ENCODE measurements around the gene ACSS2. TPM values are rescaled to one million over a fixed set of nuclear protein-coding genes. Genes with fewer than 3 reads are reported as not detected.
"Not testable (repeated sequence)": the region's sequence is repeated elsewhere in the genome, so short reads cannot be mapped to it uniquely, and the experiment has no call there.

ACSS2 gene
- total RNA-seq, 1 donor from 2014 or later = 156 TPM

- intact Hi-C loops (cut with DNase I) = no loop called here
- Histone ChIP-seq H3K27ac (peak overlapping the region; percentile 53 to 55), H3K4me1 (peaks cover 8 to 34% of the 10 kb centered on the region in 2 donors)
These were observed 15.0 kb downstream of the ACSS2 start for GRCh38 chr20:34891166-34892062.

GRCh38 chr20:34892671-34893070, 16.3 kb downstream of the ACSS2 start:
- H3K27ac ChIP-seq = peak overlapping the region; percentile 4 to 55
- H3K36me3 ChIP-seq = no peaks in the 10 kb centered on the region
- H3K4me1 ChIP-seq = peaks cover 5 to 27% of the 10 kb centered on the region in 2 donors
- intact Hi-C loops (cut with DNase I) = no loop called here
- no peak for DNase-seq (ENCODE audit: low spot score in 2 of 2)
- H3K27me3 ChIP-seq = no peaks in the 10 kb centered on the region
- H3K9me3 ChIP-seq = peaks cover 4% of the 10 kb centered on the region in 2 donors
- no peak overlapping the region for H3K4me3 ChIP-seq
- TF ChIP-seq CTCF (IDR thresholded peaks at IDR 0.05) = no peak

More at GRCh38 chr20:34891166-34892062, 15.0 kb downstream of the ACSS2 start:
- no peak for DNase-seq (ENCODE audit: low spot score in 2 of 2)
- H3K36me3 ChIP-seq = no peaks in the 10 kb centered on the region
- no peak for TF ChIP-seq CTCF (IDR thresholded peaks at IDR 0.05)
- no peaks in the 10 kb centered on the region for H3K27me3 ChIP-seq
- no peak overlapping the region for H3K4me3 ChIP-seq
- H3K9me3 ChIP-seq = peaks cover 4% of the 10 kb centered on the region in 2 donors

- no peak for DNase-seq (ENCODE audit: low spot score in 2 of 2)
- intact Hi-C loops (cut with DNase I) = no loop called here
- Histone ChIP-seq H3K4me1 (peaks cover 5 to 27% of the 10 kb centered on the region in 2 donors), H3K9me3 (peaks cover 0 to 2% of the 10 kb centered on the region in 2 donors), H3K27ac (no peak overlapping the region), H3K36me3 (no peaks in the 10 kb centered on the region), H3K27me3 (no peaks in the 10 kb centered on the region), H3K4me3 (no peak overlapping the region)
- no peak for TF ChIP-seq CTCF (IDR thresholded peaks at IDR 0.05)
These were observed 18.3 kb downstream of the ACSS2 start for GRCh38 chr20:34894723-34895122.

- no peak for TF ChIP-seq CTCF (IDR thresholded peaks at IDR 0.05)
- intact Hi-C loops (cut with DNase I) = no loop called here
- Histone ChIP-seq H3K36me3 (no peaks in the 10 kb centered on the region), H3K4me1 (peaks cover 5 to 29% of the 10 kb centered on the region in 2 donors), H3K27me3 (no peaks in the 10 kb centered on the region), H3K9me3 (no peaks in the 10 kb centered on the region), H3K4me3 (no peak overlapping the region), H3K27ac (peak overlapping the region in 1 of 2 donors; percentile 41)
- DNase-seq (ENCODE audit: low spot score in 2 of 2) = no peak
These were observed 19.1 kb downstream of the ACSS2 start for GRCh38 chr20:34895465-34895864.

- peak overlapping the region in 1 of 2 donors; percentile 19 for H3K4me3 ChIP-seq
- intact Hi-C loops (cut with DNase I) = no loop called here
- H3K27ac ChIP-seq = peak overlapping the region; percentile 27 to 41
These were observed 19.7 kb downstream of the ACSS2 start for GRCh38 chr20:34896086-34896621.

GRCh38 chr20:34898129-34898528, 21.7 kb downstream of the ACSS2 start:
- DNase-seq (ENCODE audit: low spot score in 2 of 2); H3K4me3 ChIP-seq; intact Hi-C loops (cut with DNase I); H3K27ac ChIP-seq; H3K9me3 ChIP-seq; H3K27me3 ChIP-seq; H3K36me3 ChIP-seq: not testable (repeated sequence)
- H3K4me1 ChIP-seq = peaks cover 5 to 20% of the 10 kb centered on the region in 2 donors

More at GRCh38 chr20:34896086-34896621, 19.7 kb downstream of the ACSS2 start:
- no peak for DNase-seq (ENCODE audit: low spot score in 2 of 2)
- H3K36me3 ChIP-seq = no peaks in the 10 kb centered on the region
- H3K4me1 ChIP-seq = peaks cover 5 to 29% of the 10 kb centered on the region in 2 donors
- H3K27me3 ChIP-seq = no peaks in the 10 kb centered on the region
- no peak for TF ChIP-seq CTCF (IDR thresholded peaks at IDR 0.05)
- no peaks in the 10 kb centered on the region for H3K9me3 ChIP-seq

GRCh38 chr20:34898731-34899130, 22.3 kb downstream of the ACSS2 start:
- H3K4me1 ChIP-seq = peaks cover 5 to 20% of the 10 kb centered on the region in 2 donors
- H3K36me3 ChIP-seq; H3K27me3 ChIP-seq; DNase-seq (ENCODE audit: low spot score in 2 of 2); H3K27ac ChIP-seq; intact Hi-C loops (cut with DNase I); H3K4me3 ChIP-seq; H3K9me3 ChIP-seq: not testable (repeated sequence)
